ENCODE measurements around the gene AQR. TPM values are rescaled to one million over a fixed set of nuclear protein-coding genes. Genes with fewer than 3 reads are reported as not detected.

AQR gene
- 10 to 100 TPM; 23.3 to 31.7 (median 27.2) TPM for total RNA-seq

- peak; percentile 100 for ATAC-seq (ENCODE audit: low FRiP score)
- TF ChIP-seq CTCF (IDR thresholded peaks at IDR 0.05), result peak in 1 of 3 donors; percentile 40
- DNase-seq (ENCODE audit: low spot score), result peak; percentile 66
Observed at GRCh38 chr15:34969340-34970097, at the start of gene AQR. Gene AQR, minus strand, starts transcription at chr15:34969742. Its CDS starts 129 bp downstream, at chr15:34969613.

GRCh38 chr15:35014241-35014640, 44.7 kb upstream of the AQR start:
- TF ChIP-seq CTCF (IDR thresholded peaks at IDR 0.05), result no peak
- no peak for ATAC-seq (ENCODE audit: low FRiP score)
- no peak for DNase-seq (ENCODE audit: low spot score)

- ATAC-seq (ENCODE audit: low FRiP score), result no peak
- DNase-seq (ENCODE audit: low spot score), result no peak
- TF ChIP-seq CTCF (IDR thresholded peaks at IDR 0.05), result no peak
Observed at GRCh38 chr15:35013370-35013769, 43.8 kb upstream of the AQR start.

- DNase-seq (ENCODE audit: low spot score), result no peak
- ATAC-seq (ENCODE audit: low FRiP score), result no peak
- no peak for TF ChIP-seq CTCF (IDR thresholded peaks at IDR 0.05)
Observed at GRCh38 chr15:35007397-35007796, 37.9 kb upstream of the AQR start.

GRCh38 chr15:35005933-35006332, 36.4 kb upstream of the AQR start:
- no peak for TF ChIP-seq CTCF (IDR thresholded peaks at IDR 0.05)
- DNase-seq (ENCODE audit: low spot score) (no peak), ATAC-seq (ENCODE audit: low FRiP score) (no peak)

GRCh38 chr15:35003928-35004327, 34.4 kb upstream of the AQR start:
- ATAC-seq (ENCODE audit: low FRiP score), result no peak
- no peak for DNase-seq (ENCODE audit: low spot score)
- TF ChIP-seq CTCF (IDR thresholded peaks at IDR 0.05), result no peak

GRCh38 chr15:35000511-35000910, 31.0 kb upstream of the AQR start:
- TF ChIP-seq CTCF (IDR thresholded peaks at IDR 0.05), result no peak
- ATAC-seq (ENCODE audit: low FRiP score), result peak; percentile 41

More at GRCh38 chr15:35000511-35000910, 31.0 kb upstream of the AQR start:
- no peak for DNase-seq (ENCODE audit: low spot score)
